Kidney epithelial cell (primary cell): ENCODE results near the gene GNG7. TPM values are rescaled to one million over a fixed set of nuclear protein-coding genes. Genes with fewer than 3 reads are reported as not detected.
"Not testable (repeated sequence)": the region's sequence is repeated elsewhere in the genome, so short reads cannot be mapped to it uniquely, and the experiment has no call there.

Source experiments
- DNase-seq: peaks from one replicate; pipeline ENCODE4 v3.0.0-alpha.2; 2010; ENCODE audit warnings: low read depth
- H3K27me3 ChIP-seq: 2 replicates; pipeline ENCODE4 v1.6.0; 2011; ENCODE audit warnings: low read length; ENCODE audit not compliant: control insufficient read depth, insufficient read depth
- H3K36me3 ChIP-seq: 2 replicates; pipeline ENCODE4 v1.5.1; 2011; ENCODE audit warnings: low read length; ENCODE audit not compliant: control insufficient read depth, insufficient read depth
- H3K4me3 ChIP-seq: 2 replicates; pipeline ENCODE4 v1.5.1; 2011; ENCODE audit warnings: low read depth, mild to moderate bottlenecking, control low read depth, low read length
- total RNA-seq: library from RNA; depleted of rRNA; stranded (reverse); fragments of >200 nt; gene quantifications from 2 replicates; pipeline ENCODE4 v1.2.3, GENCODE V29; 2015
- TF ChIP-seq, protein P1 (sequence below): IDR thresholded peaks from 2 replicates; pipeline ENCODE4 v1.5.1; 2011; ENCODE audit warnings: mild to moderate bottlenecking, moderate library complexity, low read length, control low read depth, inconsistent platforms; ENCODE audit not compliant: insufficient read depth, poor library complexity, severe bottlenecking

The GNG7 gene
- total RNA-seq, 1 donor from 2014 or later, result 0.33 TPM

DNA sequence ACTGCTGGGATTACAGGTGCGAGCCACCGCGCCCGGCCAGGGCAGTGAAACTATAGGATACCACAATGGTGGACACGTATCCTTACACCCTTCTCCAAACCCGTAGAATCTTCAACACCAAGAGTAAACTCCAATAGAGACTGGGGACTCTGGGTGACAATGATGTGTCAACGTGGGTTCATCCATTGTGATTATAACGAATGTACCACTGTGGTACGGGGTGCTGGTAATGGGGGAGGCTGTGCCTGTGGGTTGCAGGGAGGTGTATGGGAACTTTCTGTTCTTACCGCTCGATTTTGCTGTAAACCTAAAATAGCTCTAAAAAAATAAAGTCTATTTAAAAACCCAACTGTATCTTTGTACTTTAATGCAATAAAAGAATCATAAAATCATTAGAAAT, 11.6 kb downstream of the GNG7 start:
- no peak overlapping the region for H3K4me3 ChIP-seq
- no peak for DNase-seq
- TF ChIP-seq, protein P1, sequence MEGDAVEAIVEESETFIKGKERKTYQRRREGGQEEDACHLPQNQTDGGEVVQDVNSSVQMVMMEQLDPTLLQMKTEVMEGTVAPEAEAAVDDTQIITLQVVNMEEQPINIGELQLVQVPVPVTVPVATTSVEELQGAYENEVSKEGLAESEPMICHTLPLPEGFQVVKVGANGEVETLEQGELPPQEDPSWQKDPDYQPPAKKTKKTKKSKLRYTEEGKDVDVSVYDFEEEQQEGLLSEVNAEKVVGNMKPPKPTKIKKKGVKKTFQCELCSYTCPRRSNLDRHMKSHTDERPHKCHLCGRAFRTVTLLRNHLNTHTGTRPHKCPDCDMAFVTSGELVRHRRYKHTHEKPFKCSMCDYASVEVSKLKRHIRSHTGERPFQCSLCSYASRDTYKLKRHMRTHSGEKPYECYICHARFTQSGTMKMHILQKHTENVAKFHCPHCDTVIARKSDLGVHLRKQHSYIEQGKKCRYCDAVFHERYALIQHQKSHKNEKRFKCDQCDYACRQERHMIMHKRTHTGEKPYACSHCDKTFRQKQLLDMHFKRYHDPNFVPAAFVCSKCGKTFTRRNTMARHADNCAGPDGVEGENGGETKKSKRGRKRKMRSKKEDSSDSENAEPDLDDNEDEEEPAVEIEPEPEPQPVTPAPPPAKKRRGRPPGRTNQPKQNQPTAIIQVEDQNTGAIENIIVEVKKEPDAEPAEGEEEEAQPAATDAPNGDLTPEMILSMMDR, result no peak
- no peaks in the 10 kb centered on the region for H3K27me3 ChIP-seq
- H3K36me3 ChIP-seq, result no peaks in the 10 kb centered on the region

DNA sequence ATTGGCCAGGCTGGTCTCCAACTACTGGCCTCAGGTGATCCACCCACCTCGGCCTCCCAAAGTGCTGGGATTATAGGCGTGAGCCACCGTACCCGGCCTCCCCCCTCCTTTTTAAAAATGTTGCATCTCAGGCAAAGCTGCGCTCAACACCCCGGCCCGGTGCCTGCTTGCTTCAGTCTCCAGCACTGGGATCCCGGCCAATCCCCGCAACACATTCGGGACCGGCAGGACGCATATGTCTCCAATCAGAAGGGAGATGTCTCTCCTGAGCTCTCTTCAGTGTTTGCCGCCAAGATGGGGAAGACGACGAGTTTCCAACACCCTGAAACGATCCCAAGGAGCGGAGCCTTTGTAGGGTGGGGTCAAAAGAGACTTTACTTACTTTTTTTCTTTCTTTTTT, 16.1 kb downstream of the GNG7 start:
- H3K27me3 ChIP-seq, result peaks cover 3% of the 10 kb centered on the region
- no peak overlapping the region for H3K4me3 ChIP-seq
- DNase-seq, result no peak
- TF ChIP-seq, protein P1, result no peak
- H3K36me3 ChIP-seq, result no peaks in the 10 kb centered on the region

DNA sequence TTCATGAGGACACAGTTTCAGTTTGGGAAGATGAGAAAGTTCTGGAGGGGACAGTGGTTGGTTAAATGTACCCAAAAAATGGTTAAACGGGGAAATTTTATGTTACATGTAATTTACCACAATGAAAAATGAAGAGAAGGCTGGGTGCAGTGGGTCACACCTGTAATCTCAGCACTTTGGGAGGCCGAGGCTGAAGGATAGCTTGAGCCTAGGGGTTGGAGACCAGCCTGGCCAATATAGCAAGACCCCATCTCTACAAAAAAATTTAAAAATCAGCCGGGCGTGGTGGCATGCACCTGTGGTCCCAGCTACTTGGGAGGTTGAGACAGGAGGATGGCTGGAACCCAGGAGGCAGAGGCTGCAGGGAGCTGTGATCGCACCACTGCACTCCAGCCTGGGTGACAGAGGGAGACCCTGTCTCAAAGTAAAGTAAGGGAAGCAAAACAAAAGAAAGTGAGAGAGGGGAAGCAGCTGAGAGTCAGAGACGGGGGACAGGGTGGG, 17.2 kb downstream of the GNG7 start:
- Histone ChIP-seq H3K27me3 (peaks cover 3% of the 10 kb centered on the region), H3K4me3 (no peak overlapping the region), H3K36me3 (no peaks in the 10 kb centered on the region)
- TF ChIP-seq, protein P1, result no peak
- DNase-seq, result no peak

DNA sequence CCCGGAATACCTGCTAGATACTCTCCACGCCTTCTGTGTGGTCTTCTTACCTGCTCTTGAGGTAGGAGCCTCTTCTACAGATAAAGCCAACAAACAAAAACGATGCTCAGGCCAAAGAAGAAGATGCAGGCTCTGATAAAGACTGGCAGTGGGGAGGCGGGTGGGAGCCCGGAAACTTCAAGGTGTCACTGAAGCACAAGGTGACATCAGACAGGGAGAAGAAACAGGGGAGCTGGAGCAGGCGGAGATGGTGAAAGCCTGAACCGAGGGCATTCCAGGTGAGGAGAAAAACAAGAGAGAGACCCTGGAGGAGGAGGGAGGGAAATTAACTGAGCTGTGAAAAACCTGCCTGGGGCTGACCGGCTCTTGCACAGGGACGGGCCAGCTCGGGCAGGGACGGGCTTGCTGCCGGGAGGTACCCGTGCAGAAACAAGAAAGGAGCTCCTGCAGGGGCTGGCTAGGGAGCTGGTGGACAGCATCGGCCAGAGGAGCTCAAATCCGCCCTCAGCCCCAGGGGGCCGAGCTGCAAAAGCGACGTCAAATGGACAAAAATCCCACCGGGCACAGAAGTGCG, 19.0 kb downstream of the GNG7 start:
- no peaks in the 10 kb centered on the region for H3K36me3 ChIP-seq
- peaks cover 3% of the 10 kb centered on the region for H3K27me3 ChIP-seq
- TF ChIP-seq, protein P1, result no peak
- no peak for DNase-seq
- H3K4me3 ChIP-seq, result no peak overlapping the region

DNA sequence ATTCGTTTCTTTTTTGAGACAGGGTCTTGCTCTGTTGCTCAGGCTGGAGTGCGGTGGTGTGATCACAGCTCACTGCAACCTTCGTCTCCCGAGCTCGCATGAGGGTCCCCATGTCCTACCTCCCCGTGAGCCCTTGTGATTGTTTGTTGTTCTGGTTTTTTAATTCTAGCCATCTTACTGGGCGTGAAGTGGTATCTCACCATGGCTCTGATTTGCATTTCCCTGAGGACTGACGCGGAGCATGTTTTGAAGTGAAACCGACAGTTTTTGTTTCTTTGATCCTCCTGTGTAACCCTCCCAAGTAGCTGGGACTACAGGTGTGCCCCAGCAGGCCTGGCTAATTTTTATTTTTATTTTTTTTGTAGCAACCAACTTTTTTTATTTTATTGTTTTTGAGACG, 21.7 kb downstream of the GNG7 start:
- TF ChIP-seq, protein P1, result no peak

DNA sequence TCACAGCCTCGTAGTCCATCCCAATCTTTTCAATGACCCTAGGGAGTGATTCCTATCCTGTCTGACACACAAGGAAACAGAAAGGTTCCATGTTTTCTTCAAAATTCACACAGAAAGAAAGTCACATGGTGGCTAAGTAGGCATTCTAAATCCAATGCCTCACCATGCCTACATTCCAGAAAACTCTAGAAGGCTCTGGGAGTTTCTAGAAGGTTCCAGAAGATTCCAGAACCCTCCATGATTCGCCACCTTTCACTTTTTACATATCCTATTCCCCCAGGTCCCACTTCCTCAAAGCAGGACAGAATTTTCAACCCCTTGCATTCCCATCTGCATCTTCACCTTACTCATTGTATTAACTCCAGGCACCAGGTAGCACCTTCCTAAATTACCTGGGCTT, 23.1 kb downstream of the GNG7 start:
- H3K27me3 ChIP-seq, result peaks cover 25% of the 10 kb centered on the region
- TF ChIP-seq, protein P1, result no peak
- DNase-seq, result no peak
- H3K36me3 ChIP-seq, result no peaks in the 10 kb centered on the region
- no peak overlapping the region for H3K4me3 ChIP-seq

More for the DNA sequence above, 21.7 kb downstream of the GNG7 start:
- no peak overlapping the region for H3K4me3 ChIP-seq
- DNase-seq, result no peak
- H3K27me3 ChIP-seq, result peaks cover 13% of the 10 kb centered on the region
- no peaks in the 10 kb centered on the region for H3K36me3 ChIP-seq

DNA sequence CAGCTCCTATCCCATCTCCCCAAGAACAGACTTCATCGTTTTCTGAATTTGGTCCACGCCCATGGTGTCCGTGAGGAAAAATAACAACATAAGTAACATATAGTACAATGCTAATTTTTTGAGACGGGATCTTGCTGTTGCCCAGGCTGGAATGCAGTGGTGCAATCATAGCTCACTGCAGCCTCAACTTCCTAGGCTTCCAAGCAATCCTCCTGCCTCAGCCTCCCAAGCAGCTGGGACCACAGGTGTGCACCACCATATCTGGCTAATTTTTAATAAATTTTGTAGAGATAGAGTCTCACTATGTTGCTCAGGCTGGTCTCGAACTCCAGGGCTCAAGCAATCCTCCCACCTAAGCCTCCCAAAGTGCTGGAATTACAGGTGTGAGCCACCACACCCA, 23.5 kb downstream of the GNG7 start:
- peaks cover 28% of the 10 kb centered on the region for H3K27me3 ChIP-seq
- not testable (repeated sequence) for DNase-seq, H3K36me3 ChIP-seq, H3K4me3 ChIP-seq
